ENCODE measurements around the gene RBBP8NL.

RBBP8NL gene

DNA sequence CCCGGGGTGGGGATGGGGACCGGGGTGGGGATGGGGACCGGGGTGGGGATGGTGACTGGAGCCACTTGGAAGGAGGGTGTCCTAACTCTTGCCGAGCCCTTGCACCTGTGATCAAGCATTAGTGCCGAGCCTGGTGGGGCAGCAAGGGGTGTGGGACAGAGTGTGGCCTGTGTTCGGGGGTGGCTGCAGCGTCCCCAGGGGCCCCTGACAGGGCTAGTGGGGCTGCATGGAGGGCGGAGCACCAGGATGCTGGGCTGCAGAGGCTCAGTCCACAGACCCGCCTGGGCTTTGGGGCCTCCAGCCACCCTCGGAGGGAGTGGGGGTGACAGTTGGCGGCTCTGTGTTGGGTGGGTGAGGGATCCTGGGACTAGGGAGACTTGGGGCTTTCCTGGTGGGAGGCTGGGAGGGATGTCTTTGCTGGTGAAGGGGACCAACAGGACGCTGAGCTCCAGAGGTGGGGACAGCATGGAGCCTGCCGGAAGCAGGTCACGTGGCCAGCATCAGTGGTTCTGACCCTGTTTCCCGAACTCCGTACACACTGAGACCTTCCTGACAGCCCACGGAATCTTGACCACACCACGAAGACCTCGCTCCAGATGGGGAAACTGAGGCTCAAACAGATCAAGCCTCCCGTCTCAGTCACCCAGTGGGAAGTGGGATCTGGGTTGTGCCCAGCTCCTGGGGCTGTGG lies 4.6 kb downstream of the RBBP8NL start:
- DNase-seq (ENCODE audit: low spot score), result no peak

DNA sequence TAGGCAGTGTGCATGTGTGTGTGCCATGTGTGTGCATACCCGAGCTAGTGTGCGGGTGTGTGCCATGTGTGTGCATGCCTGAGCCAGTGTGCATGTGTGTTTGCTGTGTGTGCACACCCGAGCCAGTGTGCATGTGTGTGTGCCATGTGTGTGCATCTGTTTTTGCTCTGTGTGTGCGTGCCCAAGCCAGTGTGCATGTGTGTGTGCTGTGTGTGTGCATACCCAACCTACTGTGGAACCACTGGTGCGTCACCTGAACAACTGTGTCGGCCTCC lies 5.7 kb downstream of the RBBP8NL start:
- DNase-seq (ENCODE audit: low spot score), result no peak

DNA sequence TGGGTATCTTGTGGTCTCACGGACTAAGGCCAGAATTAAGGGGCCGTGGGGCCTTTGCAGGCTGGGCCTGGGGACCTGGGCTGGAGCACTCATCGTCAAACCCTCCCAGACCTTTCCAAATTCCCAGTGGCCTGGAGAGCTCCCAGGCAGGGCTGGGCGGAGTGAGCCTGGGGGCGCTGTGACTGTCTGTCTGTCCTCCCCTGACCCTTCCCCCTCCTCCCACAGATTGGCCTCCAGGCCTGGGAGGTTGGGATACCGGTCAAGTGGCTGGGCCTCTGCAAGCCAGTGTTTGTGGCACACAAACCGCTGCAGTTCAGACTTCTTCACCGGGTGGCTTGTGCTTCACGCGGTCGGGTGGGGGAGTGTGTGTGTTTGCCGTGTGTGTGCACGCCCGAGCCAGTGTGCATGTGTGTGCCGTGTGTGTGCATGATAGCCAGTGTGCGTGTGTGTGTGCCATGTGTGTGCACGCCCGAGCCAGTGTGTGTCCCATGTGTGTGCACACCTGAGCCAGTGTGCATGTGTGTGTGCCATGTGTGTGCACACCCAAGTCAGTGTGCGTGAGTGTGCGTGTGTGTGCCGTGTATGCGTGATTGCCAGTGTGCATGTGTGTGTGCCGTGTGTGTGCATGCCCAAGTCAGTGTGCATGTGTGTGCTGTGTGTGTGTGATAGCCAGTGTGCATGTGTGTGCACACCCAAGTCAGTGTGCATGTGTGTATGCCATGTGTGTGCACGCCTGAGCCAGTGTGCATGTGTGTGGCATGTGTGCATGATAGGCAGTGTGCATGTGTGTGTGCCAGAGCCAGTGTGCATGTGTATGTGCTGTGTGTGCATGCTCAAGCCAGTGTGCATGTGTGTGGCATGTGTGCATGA lies 6.3 kb downstream of the RBBP8NL start:
- DNase-seq (ENCODE audit: low spot score), result no peak

DNA sequence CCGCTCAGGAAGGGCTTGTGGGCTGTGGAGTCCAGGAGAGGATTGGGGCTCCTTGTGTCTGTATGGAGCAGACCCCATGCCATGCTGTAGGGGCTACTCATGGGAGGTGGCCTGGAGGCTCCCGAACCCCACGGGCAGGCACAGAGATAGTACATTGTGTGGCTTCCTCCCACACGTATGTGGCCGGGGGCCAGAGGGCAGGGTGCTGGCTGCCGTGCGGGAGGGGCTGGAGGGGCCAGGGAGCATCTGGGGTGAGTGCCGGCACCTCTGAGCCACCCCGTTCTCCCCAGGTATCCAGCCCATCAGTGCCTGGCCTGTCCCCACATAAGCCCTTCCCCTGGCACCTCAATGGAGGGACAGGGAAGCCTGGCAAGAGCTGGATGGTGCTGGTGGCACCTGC lies 7.6 kb downstream of the RBBP8NL start:
- no peak for DNase-seq (ENCODE audit: low spot score)

DNA sequence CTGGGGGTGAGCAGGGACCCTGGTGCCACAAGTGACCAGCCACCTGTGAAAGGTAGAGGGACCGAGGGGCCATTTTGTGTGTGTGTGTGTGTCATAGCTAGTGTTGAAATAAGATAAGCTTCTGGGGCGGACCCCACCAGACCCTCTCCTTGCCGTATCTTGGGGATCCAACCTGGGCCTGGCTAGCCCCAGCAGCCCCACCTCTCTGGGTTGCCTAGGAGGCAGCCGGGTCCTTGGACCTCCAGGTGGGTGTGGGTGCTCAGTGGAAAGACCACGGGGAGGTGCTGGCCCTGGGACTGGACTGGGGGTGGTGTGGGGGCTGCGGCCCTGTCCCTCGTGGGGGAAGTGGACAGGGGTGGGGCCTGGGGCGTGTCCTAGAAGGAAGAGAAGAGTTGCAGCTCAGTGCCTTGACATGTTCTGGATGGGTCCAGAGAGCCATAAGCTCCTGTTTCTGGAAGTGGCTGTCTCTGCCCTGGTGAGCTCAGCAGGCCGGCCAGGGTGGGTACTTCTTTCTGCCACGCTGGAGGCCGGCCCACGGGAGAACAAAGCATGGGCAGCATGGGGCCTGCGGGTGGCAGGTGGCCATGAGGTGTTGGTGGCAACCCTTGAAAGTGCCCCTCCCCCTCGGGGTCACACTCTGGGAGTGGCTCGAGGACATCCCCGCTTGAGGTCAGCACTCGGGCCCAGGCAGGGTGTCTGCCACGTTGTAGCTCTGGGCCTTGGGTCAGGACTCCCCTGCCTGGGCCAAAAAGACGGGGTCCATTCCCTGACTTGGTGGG lies 8.4 kb downstream of the RBBP8NL start:
- DNase-seq (ENCODE audit: low spot score), result no peak

DNA sequence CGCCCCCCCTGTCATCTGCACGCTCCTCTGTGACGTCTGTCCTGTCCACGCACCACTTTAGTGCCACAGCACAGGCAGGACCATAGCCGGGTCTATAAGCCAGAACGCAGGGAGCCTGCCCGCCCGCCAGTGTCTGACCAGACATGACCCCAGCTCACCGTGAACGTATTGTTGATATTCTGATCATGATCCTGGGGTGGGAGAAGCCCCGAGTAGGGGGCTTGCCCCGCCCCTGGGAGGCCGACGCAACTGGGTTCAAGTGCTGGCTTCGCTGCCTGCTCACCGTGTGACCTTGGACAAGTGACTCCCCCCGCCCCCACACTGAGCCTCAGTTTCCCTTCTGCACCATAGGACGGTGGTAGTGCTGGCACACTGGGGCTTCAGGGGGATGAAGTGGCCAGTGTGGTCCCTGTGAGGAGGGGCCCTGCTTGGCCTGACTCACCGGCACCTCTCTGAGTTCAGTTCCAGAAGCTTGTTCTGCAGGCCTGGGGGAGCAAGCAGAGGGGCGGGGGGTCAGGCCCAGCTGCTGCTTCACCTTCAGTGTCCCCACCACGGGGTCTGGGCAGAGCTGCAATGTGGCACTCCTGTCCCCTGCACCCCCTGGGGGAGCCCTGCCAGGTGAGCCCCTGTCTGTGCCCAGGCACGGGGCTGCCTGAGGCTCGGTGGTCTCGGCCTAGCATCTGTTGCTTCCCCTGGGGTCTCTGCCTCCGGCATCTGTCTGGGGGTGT lies 9.2 kb downstream of the RBBP8NL start:
- DNase-seq (ENCODE audit: low spot score), result no peak

DNA sequence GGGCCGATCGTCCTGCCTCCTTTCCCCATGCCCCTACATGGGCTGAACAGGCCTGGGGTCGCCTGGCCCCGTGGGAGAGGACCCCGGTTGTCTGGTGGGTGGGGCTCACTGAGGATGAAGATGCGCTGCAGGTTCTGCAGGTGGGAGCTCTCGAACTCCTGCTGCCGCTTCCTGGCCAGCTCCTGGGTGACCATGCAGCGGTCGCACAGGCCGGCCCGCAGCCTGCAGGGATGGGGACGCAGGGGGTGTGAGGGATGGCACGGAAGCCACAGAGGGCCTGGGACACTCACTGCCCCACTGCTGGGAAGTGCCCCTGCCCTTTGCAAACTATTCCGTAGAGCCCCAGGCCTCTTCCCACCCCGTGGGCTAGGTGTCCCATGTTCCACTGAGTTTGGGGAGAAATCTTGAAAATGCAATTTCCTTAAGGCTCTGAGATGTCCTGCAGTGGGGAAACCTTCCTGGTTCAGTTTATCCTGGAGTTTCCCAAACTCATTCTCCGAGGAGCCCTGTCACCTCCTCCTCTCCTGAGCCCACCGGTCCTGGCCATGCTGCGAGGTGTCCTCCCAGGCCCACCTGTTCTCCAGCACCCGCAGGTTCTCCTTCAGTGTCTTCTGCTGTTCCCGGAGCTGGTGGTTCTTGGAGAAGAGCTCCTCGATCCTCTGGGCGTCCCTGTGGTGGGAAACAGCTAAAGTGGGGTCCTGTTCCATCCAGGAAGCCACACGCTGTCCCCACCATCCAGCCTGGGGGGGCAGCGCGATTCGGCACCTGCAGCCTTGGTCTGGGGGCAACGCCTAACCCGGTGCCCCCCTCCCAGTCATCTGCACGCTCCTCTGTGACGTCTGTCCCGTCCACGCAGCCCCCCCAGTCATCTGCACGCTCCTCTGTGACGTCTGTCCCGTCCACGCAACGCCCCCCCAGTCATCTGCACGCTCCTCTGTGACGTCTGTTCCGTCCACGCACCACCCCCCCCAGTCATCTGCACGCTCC lies 10.4 kb downstream of the RBBP8NL start:
- DNase-seq (ENCODE audit: low spot score), result no peak

DNA sequence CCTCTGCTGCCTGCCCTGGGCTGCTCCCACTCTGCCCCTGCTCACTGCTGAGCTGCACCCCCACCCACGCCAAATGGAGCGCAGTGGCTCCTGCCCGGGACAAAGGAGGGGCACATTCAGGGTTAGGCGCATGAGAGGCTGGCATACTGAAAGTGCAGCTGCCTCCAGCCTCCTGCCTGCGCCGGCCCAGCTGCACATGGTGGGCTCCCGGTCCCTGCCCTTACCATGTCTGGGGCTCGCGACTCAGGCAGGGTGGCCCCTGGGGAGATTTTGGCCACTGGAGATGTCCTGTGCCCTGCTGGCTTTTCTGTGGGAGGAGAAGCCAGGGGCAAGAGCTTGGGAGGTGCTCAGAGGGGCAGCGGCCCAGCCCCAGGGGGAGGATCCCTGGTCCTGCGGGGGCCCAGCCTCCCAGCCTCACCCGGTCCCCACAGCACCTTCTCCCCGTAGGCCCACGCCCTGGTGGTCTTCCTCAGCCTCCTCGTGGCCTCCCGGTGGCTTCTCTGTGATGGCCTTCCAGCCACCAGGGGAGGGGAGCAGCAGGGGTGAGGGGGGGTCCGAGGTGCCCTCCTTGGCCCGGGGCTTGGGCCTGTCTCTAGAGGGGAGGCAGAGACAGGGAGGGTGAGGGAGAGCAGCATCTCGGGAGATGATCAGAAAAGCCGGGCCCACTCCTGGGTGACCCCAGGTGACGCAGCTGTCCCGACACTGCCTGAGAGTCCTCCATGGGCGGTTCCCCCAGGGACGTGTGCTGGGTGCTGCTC lies 11.8 kb downstream of the RBBP8NL start:
- no peak for DNase-seq (ENCODE audit: low spot score)

DNA sequence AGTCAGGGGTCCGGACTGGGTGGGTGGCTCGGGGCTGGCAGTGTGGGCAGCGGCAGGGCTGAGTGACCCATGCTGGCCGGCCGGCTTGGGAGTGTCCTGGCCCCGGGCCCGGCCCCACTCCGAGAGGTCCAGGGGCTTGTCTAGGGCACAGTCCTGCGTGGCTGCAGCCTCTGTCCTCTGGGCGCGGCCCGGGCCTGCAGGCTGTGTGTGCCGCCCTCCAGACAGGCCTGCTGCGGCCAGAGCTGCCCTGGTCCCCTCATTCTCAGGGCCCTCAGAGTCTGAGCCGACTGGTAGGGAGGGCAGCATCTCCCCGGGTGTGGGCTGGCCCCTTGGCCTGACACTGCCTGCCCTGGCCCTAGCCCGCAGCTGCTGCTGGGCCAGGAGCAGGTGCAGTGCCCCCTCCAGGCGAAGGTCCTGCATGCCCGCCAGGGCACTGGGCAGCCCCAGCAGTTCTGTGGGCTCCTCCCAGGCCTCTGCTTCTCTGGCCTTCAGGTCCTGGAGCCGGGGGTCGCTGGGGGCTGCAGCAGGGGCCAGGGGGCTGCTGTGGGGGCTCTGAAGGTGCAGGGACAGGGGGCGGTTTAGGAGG lies 13.3 kb downstream of the RBBP8NL start:
- DNase-seq (ENCODE audit: low spot score), result no peak

DNA sequence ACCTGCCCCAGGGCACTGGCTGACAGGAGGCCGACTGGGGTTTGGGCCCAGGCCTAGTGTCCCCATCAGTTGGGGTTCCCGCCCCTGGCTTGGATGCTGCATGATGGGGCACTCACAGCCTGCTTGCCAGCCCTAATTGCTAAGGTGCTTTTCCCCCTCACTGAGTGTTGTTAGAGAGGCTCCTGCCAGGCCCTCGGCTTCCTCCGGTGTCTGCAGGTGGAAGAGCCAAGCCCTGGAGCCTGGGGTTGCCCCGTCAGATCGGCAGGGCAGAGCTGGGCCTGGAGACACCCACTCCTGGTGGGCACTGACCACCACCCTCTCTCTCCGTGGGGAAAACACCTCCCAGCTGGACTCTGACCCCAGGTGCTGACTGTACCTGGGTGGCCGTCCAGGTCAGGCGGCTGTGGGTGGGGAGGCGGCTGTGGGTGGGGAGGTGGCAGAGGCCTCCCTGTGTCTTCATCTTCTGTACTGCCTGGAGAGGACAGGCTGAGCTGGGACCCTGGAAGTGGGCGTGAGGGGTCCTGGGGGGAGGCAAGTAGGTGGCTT lies 14.2 kb downstream of the RBBP8NL start:
- DNase-seq (ENCODE audit: low spot score), result no peak

DNA sequence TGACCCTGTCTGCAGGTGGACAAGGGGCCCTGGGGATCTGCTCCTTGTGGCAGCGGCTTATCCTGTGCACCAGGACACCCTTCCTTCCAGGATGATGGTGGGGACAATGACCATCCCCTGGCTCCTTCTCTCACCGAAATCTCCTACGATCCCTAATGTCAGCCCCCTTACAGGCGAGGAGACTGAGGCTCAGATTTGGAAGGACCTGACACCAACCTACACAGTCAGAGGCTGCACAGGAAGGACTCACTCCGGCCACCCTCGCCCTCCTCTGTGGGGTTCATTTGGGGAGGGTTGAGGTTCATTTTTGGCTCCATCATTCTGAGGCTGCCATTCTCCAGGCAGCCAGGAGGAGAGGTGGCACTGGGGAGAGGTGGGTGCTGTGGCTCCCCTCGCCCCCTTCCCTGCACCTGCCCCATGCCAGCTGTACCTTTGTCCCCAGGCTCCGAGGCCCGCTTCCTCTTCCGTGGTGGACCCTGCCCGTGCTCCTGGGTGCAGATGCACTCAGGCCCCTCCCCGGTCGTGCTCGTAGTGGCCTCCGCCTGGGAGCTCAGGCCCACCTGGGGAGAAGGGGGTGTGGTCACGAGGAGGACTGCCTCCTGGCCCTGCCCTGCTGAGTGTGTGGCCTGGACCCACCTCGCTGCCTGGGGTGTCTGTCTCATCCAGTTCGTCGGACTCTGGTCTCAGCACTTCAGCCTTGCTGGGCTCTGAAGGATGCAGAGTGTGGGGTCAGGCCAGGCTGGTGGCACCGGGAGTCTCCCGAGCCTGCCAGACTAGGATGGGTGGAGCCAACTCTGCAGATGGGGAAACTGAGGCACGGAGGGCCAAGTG lies 14.9 kb downstream of the RBBP8NL start:
- DNase-seq (ENCODE audit: low spot score), result no peak

DNA sequence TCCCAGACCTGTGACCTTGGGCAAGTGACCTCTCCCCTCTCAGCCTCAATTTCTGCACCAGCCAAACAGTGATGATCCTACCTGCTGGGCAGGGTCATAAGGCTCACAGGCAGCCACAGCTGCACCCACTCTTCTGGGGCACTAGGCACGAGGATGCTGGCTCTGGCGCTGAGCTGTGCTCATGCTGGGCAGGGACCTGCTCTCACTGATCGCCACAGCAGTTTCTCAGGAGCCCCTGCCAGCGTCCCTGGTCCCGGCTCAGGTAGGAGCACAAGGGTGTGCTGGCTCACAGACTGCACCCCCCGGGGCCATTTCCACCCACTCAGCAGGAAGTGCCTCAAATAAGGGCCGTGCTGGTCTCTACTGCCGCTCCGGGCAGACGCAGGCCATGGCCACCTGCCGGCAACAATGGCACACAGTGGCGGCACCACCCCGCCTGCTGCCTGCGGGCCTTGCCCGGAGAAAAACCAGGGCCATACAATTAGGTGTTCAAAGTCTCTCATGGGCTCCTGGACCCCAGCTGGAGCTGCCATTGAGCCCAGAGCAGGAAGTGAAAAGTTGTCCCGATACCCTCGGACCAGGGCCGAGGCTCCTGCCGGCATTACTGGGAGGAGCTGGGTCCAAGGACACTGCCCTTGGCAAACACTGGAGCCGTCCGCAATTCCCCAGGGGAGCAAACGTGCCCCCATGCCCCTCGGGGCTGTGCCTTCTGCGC lies 15.7 kb downstream of the RBBP8NL start:
- no peak for DNase-seq (ENCODE audit: low spot score)

DNA sequence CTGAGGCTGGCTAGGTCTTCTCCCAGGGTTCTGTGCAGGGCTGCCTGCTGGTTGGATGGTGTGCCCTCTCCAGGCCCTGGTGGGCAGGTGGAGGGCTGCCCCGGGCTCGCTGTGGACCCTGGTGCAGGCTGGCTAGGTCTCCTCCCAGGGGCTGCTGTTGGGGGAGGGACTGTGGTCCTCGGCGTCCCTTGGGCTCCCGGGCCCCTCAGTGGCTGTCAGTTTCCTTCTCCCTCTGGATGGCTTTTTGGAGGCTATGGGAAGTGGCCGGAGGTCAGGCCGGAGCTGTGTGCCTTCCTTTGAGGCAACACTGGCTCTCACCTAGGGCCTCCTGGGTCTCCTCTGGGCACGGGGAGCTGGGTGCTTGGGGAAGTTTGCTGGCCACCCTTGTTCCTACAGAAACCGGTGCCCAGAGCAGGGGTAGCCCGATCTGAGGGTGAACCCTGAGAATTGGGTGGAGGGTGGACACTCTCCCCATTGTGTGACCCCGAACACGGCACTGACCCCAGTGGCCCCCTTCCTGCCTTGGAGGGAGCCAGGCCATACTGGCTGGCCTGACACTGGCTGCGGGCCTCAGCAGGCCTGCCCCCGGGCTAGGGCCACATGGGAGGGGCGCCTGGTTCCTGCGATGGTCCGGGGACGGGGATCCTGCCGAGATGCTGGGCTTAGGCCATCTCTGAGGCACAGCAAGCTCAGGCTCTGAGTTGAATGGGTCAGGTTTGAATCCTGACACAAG lies 16.4 kb downstream of the RBBP8NL start:
- DNase-seq (ENCODE audit: low spot score), result no peak

DNA sequence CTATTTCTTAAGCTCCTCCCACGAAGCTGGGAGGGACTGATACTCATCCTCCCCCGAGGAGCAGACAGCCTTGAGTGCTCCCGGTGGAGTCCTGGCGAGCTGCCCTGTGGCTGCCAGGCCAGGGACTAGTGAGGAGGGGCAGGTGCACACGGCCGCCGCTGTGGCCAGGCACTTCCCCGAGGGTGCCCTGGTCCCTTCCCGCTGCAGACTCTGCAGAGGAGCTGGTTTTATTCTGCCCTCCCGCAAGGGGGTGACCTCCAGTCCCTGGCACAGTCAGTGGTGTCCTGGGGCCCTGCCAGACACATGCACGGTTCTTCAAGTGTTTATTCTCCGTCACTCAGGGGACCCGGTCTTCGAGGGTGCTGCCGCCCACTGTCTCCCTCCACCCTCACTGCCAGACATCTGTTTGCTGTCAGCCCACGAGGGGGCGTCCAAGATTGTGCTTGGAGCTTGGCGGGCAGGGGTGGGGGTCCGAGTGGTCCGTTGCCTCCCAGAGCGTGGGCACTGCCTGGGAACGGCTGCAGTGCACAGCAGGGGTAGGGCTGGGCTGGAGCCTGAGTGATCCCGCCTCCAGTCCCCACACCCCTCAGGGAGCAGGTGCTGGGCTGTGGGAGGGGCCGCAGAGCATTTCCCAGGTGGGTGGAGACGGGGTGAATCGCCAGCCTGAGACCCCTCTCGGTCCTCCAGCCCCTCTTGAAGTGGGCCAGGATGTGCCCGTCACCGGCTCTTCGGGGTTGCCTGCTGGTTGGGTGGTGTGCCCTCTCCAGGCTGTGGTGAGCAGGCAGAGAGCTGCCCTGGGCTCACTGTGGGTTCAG lies 17.2 kb downstream of the RBBP8NL start:
- no peak for DNase-seq (ENCODE audit: low spot score)

DNA sequence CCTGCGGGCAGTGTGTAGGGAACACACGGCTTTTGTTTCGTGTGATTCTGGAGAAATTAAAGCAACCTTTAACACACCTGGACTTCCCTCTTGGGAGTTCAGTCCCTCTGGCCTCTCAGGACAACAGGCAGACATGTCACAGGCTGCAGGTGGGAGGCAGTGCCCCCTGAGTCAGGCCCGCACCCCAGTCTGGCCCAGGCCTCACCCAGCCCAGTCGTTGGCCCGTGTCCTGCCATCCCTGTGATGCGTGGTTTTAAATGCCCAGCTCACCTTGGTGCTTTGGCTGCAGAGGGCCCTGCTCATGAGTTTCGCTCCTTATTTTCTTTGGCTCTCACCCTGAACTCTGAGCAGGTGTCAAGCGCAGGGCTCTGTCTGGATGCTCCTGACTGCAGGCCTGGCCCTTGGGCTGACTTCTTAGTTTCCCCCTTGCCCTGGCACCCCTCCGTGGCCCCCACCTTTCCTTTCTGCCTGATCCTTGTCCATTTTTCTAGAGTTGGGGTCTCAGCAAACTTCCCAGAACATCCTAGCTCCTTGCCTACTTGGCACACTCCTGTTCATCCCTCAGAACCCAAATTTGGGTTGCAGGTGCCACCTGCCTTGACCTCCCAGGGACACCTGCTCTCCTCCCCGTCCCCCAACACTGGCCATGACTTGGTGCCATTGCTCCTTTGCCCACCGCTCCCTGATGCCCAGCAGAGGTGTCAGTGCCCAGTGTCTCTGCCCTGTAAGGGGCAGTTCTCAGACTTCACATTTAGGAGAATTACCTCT lies 18.1 kb downstream of the RBBP8NL start:
- no peak for DNase-seq (ENCODE audit: low spot score)

DNA sequence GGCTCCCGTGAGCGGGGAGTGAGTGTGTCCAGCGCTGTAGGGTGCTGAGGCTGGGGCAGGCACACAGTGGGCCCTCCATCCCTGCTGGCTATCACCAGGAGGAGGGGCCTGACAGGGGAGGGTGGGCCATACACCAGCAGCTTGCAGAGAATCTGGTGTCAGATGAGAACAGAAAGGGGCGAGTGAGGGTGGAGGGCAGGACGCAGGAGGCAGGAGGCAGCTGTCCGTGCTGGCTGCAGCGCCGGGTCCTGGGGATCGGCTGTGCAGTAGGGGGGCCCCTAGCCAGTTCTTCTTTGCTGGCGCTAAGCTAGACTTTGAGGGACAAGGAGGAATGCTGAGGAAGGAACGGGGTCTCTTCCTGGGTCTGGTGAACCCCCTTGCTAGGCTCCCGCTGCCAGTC lies 18.7 kb downstream of the RBBP8NL start:
- DNase-seq (ENCODE audit: low spot score), result no peak

Measured in putamen (tissue), 1 donor.